H1 (cell line): ENCODE measurements around the gene NFATC4. TPM values are rescaled to one million over a fixed set of nuclear protein-coding genes. Genes with fewer than 3 reads are reported as not detected.

Experiments
- RNF2 ChIP-seq: fragments of 200-900, 300-1000 bp; sonication (generic); IDR thresholded peaks from 2 replicates; pipeline ENCODE4 v1.7.1; 2016; ENCODE audit warnings: borderline replicate concordance, low read depth, mild to moderate bottlenecking, antibody characterized with exemption, low read length; ENCODE audit not compliant: poor library complexity, severe bottlenecking; ENCODE audit errors: missing control alignments
- polyA plus RNA-seq, 7 experiments: library from polyadenylated mRNA; depleted of rRNA in 3 of 7; stranded (reverse) in 5 of 7; unstranded in 2 of 7; fragments of >200 nt in 5 of 7; fragments of 200-250 nt in 2 of 7; gene quantifications; 1 replicate in 5 of 7; 2 replicates in 1 of 7; 4 replicates in 1 of 7; pipeline versions ENCODE4 v1.2.1 to v1.2.3, GENCODE V29; 2011 to 2013; ENCODE audit warnings: missing spikeins in 2 of 7, mixed read lengths in 2 of 7
- total RNA-seq: library from RNA; stranded (reverse); fragmentation: NEBNext Ultra II Directional; extraction: Animal tissue kit (Norgen Biotek cat#: 25700); gene quantifications from 2 replicates; pipeline ENCODE4 v1.2.1, GENCODE V29; 2021

Gene NFATC4
- total and polyA plus RNA-seq, 2 of the 8 experiments (the other 6 are each of a cell fraction or from before 2014, with no cell fraction given) = 47.3 to 50.3 TPM

DNA sequence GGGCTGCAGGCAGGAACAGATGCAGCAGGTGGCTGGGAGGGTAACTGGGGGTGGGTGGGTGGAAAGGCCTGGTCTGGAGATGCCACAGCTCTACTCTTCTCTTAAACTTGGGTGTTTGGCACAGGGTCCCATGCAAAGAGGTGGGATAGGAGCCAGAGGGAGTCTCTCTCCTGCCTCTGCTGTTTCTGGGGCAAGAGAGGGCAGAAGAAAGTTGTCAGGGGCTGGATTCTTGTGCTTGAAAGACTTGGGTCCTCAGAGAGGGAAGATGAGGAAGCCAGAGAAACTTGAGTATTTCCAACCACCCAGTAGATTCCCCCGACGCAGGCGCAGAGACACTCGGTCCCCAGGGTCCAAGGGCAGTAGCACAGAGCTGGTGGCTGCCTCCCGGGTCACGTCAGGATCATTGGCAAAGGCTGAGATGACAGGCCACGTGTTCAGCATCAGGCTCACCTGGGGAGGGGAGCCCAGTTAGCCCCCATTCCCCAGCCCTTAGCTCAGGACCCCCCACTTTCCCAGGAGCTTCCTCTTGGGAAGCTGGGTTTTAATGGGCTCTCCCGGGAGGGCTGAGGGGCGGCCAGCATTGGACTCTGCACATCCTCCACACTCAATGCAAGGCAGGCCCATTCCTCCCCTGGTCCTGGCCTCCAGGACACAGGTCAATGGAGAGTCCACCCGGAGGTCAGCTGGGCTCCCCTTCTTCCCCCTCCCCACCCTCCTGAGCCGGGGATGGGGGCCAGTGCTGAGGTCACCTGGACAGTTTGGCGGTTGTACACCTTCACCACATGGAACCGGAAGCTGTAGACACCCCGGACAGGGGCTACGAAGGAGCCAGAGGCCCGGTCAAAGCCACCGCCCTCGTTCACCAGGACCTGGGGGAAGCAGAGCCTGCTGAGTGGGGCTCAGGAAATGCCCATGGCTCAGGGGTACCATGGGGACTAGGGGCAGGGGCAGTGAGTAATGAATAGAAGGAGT lies 59.8 kb downstream of the NFATC4 start (continued):
- TF ChIP-seq RNF2 = no peak
